H1 (cell line): ENCODE data around the gene NBPF15.
"Not testable (repeated sequence)": the region's sequence is repeated elsewhere in the genome, so short reads cannot be mapped to it uniquely, and the experiment has no call there.

ENCODE experiments used
- BACH1 ChIP-seq: IDR thresholded peaks from 2 replicates; pipeline ENCODE4 v1.6.1; 2012; ENCODE audit warnings: low read length, improper control_type of control experiment
- BRCA1 ChIP-seq: IDR thresholded peaks from 2 replicates; pipeline ENCODE4 v1.6.1; 2012; ENCODE audit warnings: low read depth, low read length, improper control_type of control experiment
- CHD1 ChIP-seq: IDR thresholded peaks from 2 replicates; pipeline ENCODE4 v1.6.1; 2012; ENCODE audit warnings: low read depth, low read length, improper control_type of control experiment
- CTCF ChIP-seq, 3 experiments: IDR thresholded peaks; 1 replicate in 2 of 3; 2 replicates in 1 of 3; pipeline versions ENCODE4 v1.5.1 to v1.6.1; 2011; ENCODE audit warnings: low read length in 3 of 3, mild to moderate bottlenecking in 3 of 3, inconsistent platforms in 2 of 3, low read depth in 1 of 3, moderate library complexity in 1 of 3; ENCODE audit not compliant: insufficient read depth in 1 of 3; ENCODE audit errors: control extremely low read depth in 1 of 3
- EP300 ChIP-seq, 2 experiments: IDR thresholded peaks; 1 replicate in 1 of 2; 2 replicates in 1 of 2; pipeline ENCODE4 v1.6.1; 2011 to 2012; ENCODE audit warnings: low read depth in 2 of 2, low read length in 2 of 2, mild to moderate bottlenecking in 2 of 2, borderline replicate concordance in 1 of 2, inconsistent platforms in 1 of 2, moderate library complexity in 1 of 2
- EZH2 ChIP-seq: fragments of 200-600 bp; sonication (generic); IDR thresholded peaks from 2 replicates; pipeline ENCODE4 v1.7.1; 2012; ENCODE audit warnings: low read depth, mild to moderate bottlenecking, moderate library complexity, low read length, inconsistent platforms; ENCODE audit not compliant: severe bottlenecking
- HDAC2 ChIP-seq, 2 experiments: fragments of 300-600 bp in 1 of 2; sonication (generic) in 1 of 2; IDR thresholded peaks; 2 replicates each; pipeline ENCODE4 v1.6.1; 2011 to 2012; ENCODE audit warnings: low read depth in 2 of 2, low read length in 2 of 2, mild to moderate bottlenecking in 2 of 2, moderate library complexity in 2 of 2, borderline replicate concordance in 1 of 2, inconsistent platforms in 1 of 2
- JUN ChIP-seq: IDR thresholded peaks from 2 replicates; pipeline ENCODE4 v1.6.1; 2011; ENCODE audit warnings: low read depth, mild to moderate bottlenecking, improper control_type of control experiment, low read length
- MAX ChIP-seq: IDR thresholded peaks from 2 replicates; pipeline ENCODE4 v1.6.1; 2012; ENCODE audit warnings: inconsistent platforms
- POLR2A ChIP-seq, 2 experiments: IDR thresholded peaks; 1 replicate in 1 of 2; 2 replicates in 1 of 2; pipeline ENCODE4 v1.6.1; 2011; ENCODE audit warnings: low read depth in 2 of 2, low read length in 2 of 2, mild to moderate bottlenecking in 2 of 2; ENCODE audit errors: control extremely low read depth in 1 of 2
- POLR2AphosphoS5 ChIP-seq: IDR thresholded peaks from 2 replicates; pipeline ENCODE4 v1.6.1; 2011; ENCODE audit warnings: low read depth, low read length
- SP1 ChIP-seq: IDR thresholded peaks from 2 replicates; pipeline ENCODE4 v1.6.1; 2011; ENCODE audit warnings: low read depth, low read length
- TAF1 ChIP-seq: IDR thresholded peaks from 2 replicates; pipeline ENCODE4 v1.6.1; 2011; ENCODE audit warnings: mild to moderate bottlenecking, low read depth, low read length

- not testable (repeated sequence) for TF ChIP-seq POLR2A (IDR thresholded peaks at IDR 0.05; ENCODE audit: control extremely low read depth in 1 of 2, low read depth in 2 of 2, low read length in 2 of 2); CTCF (IDR thresholded peaks at IDR 0.05; ENCODE audit: control extremely low read depth in 1 of 3, insufficient read depth in 1 of 3, low read depth in 1 of 3, low read length in 3 of 3); BRCA1; JUN; MAX; TAF1; BACH1; POLR2AphosphoS5; SP1; EP300 (IDR thresholded peaks at IDR 0.05; ENCODE audit: borderline replicate concordance in 1 of 2, low read depth in 2 of 2, low read length in 2 of 2); CHD1; HDAC2 (IDR thresholded peaks at IDR 0.05; ENCODE audit: borderline replicate concordance in 1 of 2, low read depth in 2 of 2, low read length in 2 of 2); EZH2
Measured at GRCh38 chr1:144485048-144485993, 23.9 kb upstream of the NBPF15 start.
